SH-SY5Y (cell line): ENCODE measurements around the gene CALCA.

Experiments
- GATA2 ChIP-seq: IDR thresholded peaks from 2 replicates; pipeline ENCODE4 v1.6.1; 2011; ENCODE audit warnings: mild to moderate bottlenecking, low read depth, low read length
- GATA3 ChIP-seq: IDR thresholded peaks from 2 replicates; pipeline ENCODE4 v1.6.1; 2011; ENCODE audit warnings: low read depth, mild to moderate bottlenecking, low read length, moderate library complexity

DNA sequence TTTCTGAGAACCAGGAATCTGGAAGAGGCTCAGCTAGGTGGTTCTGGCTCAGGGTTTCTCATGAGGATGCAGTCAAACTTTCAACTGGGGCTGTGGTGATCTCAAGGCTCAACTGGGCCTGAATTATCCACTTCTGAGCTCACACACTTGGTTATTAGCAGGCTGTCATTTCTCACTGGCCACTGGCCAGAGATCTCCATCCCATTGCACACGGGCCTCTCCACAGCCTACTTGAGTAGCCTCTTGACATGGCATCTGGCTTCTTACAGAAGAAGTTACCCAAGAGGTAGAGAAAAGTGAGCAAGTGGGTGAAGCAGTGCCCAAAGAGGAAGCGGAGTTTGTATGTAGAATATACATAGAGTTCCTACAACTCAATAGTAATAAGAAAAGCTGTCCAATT lies 16.0 kb downstream of the CALCA start:
- TF ChIP-seq GATA2 (no peak), GATA3 (no peak)
